D721Med (cell line): ENCODE results near the gene GPBP1L1.
"Not testable (repeated sequence)": the region's sequence is repeated elsewhere in the genome, so short reads cannot be mapped to it uniquely, and the experiment has no call there.

Experiments
- DNase-seq: peaks from one replicate; pipeline ENCODE4 v3.0.0; 2011; ENCODE audit warnings: low spot score; ENCODE audit not compliant: insufficient read length
- FAIRE-seq: peaks from 2 replicates; lab custom pipeline; 2011; peaks lifted over from hg19 to GRCh38; lab: Jason Lieb, UNC
- TF ChIP-seq, protein P1 (sequence below): IDR thresholded peaks from 2 replicates; pipeline ENCODE4 v1.5.1; 2012; ENCODE audit warnings: mild to moderate bottlenecking, control low read depth; ENCODE audit not compliant: insufficient read depth; ENCODE audit errors: missing control alignments

The GPBP1L1 gene

DNA sequence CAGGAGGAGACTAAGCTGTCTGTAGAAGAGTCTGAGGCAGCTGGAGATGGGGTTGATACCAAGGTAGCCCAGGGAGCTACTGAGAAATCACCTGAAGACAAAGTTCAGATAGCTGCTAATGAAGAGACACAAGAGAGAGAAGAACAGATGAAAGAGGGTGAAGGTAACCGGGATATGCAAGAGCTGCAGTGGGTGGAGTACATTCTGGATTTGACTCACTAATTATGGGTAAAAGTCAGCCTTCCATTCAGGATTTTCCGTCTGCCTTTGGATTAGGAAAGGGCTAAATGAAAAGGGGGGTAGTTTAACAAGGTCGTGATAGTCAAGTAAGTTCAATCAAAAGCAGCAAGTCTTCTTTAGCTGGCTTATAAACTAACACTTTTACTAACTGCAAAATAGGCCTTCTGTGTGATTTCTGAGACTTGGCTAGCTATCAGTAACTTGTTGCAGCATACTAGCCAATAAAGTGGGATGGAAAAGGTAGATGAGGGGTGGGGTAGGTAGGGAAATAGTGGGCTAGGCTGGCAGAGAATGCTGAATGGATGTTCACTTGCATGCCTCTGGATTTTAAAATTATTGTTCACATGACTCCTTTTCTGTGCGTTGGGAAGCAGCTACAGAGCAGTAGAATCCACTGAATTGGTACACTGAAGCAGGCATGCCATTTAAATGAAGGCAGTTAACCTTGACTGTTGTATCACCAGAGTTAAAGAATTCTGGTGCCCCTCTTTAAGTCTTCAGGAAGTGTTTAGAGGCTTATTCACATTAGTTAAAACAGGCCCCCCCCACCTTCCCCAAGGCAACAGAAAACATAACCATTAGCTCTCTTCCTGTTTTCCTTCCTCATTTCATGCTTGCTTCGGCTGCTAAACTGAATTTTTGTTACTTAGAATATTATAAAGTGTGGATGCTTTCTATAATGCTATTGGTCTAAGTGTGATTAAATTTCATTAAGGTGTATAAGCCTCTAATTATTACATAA is 77.9 kb downstream of the GPBP1L1 start:
- FAIRE-seq (no peak), DNase-seq (no peak)
- TF ChIP-seq, protein P1, sequence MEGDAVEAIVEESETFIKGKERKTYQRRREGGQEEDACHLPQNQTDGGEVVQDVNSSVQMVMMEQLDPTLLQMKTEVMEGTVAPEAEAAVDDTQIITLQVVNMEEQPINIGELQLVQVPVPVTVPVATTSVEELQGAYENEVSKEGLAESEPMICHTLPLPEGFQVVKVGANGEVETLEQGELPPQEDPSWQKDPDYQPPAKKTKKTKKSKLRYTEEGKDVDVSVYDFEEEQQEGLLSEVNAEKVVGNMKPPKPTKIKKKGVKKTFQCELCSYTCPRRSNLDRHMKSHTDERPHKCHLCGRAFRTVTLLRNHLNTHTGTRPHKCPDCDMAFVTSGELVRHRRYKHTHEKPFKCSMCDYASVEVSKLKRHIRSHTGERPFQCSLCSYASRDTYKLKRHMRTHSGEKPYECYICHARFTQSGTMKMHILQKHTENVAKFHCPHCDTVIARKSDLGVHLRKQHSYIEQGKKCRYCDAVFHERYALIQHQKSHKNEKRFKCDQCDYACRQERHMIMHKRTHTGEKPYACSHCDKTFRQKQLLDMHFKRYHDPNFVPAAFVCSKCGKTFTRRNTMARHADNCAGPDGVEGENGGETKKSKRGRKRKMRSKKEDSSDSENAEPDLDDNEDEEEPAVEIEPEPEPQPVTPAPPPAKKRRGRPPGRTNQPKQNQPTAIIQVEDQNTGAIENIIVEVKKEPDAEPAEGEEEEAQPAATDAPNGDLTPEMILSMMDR: no peak

DNA sequence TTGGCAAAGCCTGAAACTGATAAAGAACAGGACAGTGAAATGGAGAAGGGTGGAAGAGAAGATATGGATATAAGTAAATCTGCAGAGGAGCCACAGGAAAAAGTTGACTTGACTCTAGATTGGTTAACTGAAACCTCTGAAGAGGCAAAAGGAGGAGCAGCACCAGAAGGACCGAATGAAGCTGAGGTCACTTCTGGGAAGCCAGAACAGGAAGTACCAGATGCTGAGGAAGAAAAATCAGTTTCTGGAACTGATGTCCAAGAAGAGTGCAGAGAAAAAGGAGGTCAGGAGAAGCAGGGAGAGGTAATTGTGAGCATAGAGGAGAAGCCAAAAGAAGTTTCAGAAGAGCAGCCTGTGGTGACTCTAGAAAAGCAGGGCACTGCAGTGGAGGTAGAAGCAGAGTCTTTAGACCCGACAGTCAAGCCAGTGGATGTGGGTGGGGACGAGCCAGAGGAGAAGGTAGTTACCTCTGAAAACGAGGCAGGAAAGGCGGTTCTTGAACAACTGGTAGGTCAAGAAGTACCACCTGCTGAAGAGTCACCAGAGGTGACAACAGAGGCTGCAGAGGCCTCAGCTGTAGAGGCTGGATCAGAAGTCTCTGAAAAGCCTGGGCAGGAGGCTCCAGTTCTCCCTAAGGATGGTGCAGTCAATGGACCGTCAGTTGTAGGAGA is 78.8 kb downstream of the GPBP1L1 start:
- DNase-seq: no peak
- TF ChIP-seq, protein P1: no peak

DNA sequence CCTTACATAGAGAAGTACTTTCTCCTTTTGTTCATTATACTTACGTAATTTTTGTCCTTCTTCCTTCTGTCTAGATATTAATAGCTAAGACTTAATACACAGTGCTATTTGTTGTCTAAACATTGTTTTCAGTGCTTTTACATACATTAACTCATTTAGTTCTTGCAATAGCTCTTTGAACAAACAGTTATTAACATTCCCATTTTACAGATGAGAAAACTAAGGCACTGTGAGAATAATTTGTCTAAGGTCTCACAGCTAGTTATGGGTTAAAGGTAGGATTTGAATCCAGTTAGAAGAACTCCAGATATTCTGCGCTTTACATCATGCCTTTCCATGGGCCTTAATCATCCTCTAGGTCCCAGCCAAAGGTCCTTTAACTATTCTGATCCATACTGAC is 82.1 kb downstream of the GPBP1L1 start:
- FAIRE-seq (peak; percentile 41), DNase-seq (no peak)
- TF ChIP-seq, protein P1: no peak

More for the DNA sequence above, 78.8 kb downstream of the GPBP1L1 start:
- no peak for FAIRE-seq

DNA sequence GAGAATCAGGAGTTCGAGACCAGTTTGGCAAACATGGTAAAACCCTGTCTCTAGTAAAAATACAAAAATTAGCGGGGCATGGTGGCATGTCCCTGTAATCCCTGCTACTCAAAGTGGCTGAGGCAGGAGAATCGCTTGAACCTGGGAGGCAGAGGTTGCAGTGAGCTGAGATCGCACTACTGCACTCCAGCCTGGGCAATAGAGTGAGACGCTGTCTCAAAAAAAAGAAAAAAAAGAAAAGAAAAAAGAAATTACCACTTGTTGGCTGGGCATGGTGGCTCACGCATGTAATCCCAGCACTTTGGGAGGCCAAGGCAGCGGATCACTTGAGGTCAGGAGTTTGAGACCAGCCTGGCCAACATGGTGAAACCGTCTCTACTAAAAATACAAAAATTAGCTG is 89.6 kb downstream of the GPBP1L1 start:
- not testable (repeated sequence) for DNase-seq, FAIRE-seq

DNA sequence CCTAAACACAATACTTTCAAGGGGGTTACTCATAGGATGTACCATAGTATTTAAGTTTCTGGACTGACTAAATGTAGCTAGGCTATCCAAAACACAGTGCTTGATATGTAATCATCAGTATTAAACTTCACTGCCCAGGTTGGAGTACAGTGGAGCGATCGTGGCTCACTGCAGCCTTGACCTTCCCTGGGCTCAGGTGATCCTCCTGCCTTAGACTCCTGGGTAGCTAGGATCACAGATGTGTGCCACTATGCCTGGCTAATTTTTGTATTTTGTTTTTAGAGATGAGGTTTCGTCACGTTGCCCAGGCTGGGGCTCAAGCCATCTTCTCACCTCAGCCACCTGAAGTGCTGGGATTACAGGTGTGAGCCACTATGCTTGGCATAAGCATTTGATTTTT is 91.9 kb downstream of the GPBP1L1 start:
- TF ChIP-seq, protein P1: no peak
- DNase-seq (no peak), FAIRE-seq (no peak)

DNA sequence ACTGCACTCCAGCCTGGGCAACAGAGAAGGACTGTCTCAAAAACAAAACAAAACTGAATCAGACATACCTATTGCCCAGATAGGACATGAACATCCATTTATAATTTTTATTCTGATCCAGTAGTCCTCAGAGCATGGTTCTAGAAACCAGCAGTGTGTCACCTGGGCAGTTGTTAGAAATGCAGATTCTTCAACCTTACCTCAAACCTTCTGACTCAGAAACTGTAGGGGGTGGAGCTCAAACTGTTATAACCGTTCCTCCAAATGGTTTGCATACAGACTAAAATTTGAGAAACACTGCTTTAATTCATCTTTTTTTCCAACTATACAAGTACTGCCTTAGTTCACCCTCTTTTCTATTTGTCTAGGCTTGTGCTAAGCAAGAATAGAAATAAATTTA is 96.5 kb downstream of the GPBP1L1 start:
- no peak for DNase-seq
- no peak for FAIRE-seq
- TF ChIP-seq, protein P1: no peak

DNA sequence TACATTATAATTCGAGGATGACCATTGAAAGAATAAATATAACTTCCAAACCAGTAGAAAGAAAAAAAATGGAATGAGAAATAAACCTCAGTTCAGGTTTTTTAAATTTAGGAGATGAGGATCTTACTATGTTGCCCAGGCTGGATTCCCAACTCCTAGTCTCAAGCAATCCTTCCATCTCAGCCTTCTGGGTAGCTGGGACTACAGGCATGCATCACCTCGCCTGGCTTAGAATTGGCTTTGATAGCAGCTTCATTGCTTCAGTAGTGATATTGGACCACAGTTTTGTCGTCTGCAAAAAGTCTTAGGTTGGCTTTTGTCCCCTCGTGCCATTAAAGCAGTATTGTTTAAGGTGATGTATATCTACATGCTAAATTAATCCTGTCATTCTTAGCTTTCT is 99.6 kb downstream of the GPBP1L1 start:
- DNase-seq: no peak
- FAIRE-seq: no peak
- TF ChIP-seq, protein P1: no peak
